HepG2 (cell line): Measurements from ENCODE around the gene KIF15. TPM values are rescaled to one million over a fixed set of nuclear protein-coding genes. Genes with fewer than 3 reads are reported as not detected.

Experiments
- AGO2 ChIP-seq: fragments of 200-400 bp; formaldehyde crosslinking; optimal IDR thresholded peaks from 2 replicates; pipeline ENCODE3; 2017; ENCODE audit warnings: mild to moderate bottlenecking, low read depth, low read length, moderate library complexity
- CENPX ChIP-seq: sonication (generic); formaldehyde crosslinking; IDR thresholded peaks from 2 replicates; pipeline ENCODE4 v1.9.0; 2021; ENCODE audit warnings: mild to moderate bottlenecking, missing genetic modification reagents, moderate library complexity
- E2F1 ChIP-seq: sonication (generic); formaldehyde crosslinking; IDR thresholded peaks from 2 replicates; pipeline ENCODE4 v1.5.0; 2020; ENCODE audit warnings: missing genetic modification reagents
- E2F2 ChIP-seq: sonication (generic); formaldehyde crosslinking; IDR thresholded peaks from 2 replicates; pipeline ENCODE4 v1.4.0; 2020; ENCODE audit warnings: missing genetic modification reagents, borderline replicate concordance
- FOXK1 ChIP-seq: sonication (generic); formaldehyde crosslinking; IDR thresholded peaks from 2 replicates; pipeline ENCODE4 v1.4.0; 2020; ENCODE audit warnings: low read depth, missing genetic modification reagents, borderline replicate concordance
- HNF1B ChIP-seq: sonication (generic); formaldehyde crosslinking; IDR thresholded peaks from 2 replicates; pipeline ENCODE4 v1.5.1; 2020; ENCODE audit warnings: mild to moderate bottlenecking, moderate library complexity, missing genetic modification reagents
- KDM4B ChIP-seq: sonication (generic); formaldehyde crosslinking; IDR thresholded peaks from 2 replicates; pipeline ENCODE4 v1.4.0; 2020; ENCODE audit warnings: missing genetic modification reagents
- KLF15 ChIP-seq: sonication (generic); formaldehyde crosslinking; IDR thresholded peaks from 2 replicates; pipeline ENCODE4 v1.8.1; 2023; ENCODE audit warnings: borderline replicate concordance, mild to moderate bottlenecking, inconsistent platforms, missing genetic modification reagents, mixed read lengths
- LCORL ChIP-seq, 2 experiments: fragments of 450-650 bp in 1 of 2; sonication (generic) in 1 of 2; formaldehyde crosslinking in 1 of 2; IDR thresholded peaks; 2 replicates each; pipeline versions ENCODE4 v1.5.0 to v1.6.1; 2017 to 2020; ENCODE audit warnings: antibody characterized with exemption in 1 of 2, missing genetic modification reagents in 1 of 2
- MIER2 ChIP-seq: IDR thresholded peaks from 2 replicates; pipeline ENCODE4 v1.6.1; 2016; ENCODE audit warnings: missing biosample characterization, missing genetic modification reagents
- RFX3 ChIP-seq: IDR thresholded peaks from 2 replicates; pipeline ENCODE4 v1.6.1; 2016; ENCODE audit warnings: missing biosample characterization, missing genetic modification reagents
- SMAD9 ChIP-seq: sonication (generic); formaldehyde crosslinking; IDR thresholded peaks from 2 replicates; pipeline ENCODE4 v1.5.1; 2020; ENCODE audit warnings: mild to moderate bottlenecking, missing genetic modification reagents
- WIZ ChIP-seq: sonication (generic); formaldehyde crosslinking; IDR thresholded peaks from 2 replicates; pipeline ENCODE4 v1.5.1; 2020; ENCODE audit warnings: mild to moderate bottlenecking, missing genetic modification reagents
- ZFP36L2 ChIP-seq: sonication (generic); formaldehyde crosslinking; IDR thresholded peaks from 2 replicates; pipeline ENCODE4 v1.4.0; 2020; ENCODE audit warnings: missing genetic modification reagents
- ZFP82 ChIP-seq: sonication (generic); formaldehyde crosslinking; IDR thresholded peaks from 2 replicates; pipeline ENCODE4 v1.5.1; 2020; ENCODE audit warnings: mild to moderate bottlenecking, missing genetic modification reagents, borderline replicate concordance
- ZNF10 ChIP-seq: sonication (generic); formaldehyde crosslinking; IDR thresholded peaks from 2 replicates; pipeline ENCODE4 v1.4.0; 2020; ENCODE audit warnings: mild to moderate bottlenecking, low read depth, missing genetic modification reagents, borderline replicate concordance
- ZNF124 ChIP-seq: sonication (generic); formaldehyde crosslinking; IDR thresholded peaks from 2 replicates; pipeline ENCODE4 v1.4.0; 2020; ENCODE audit warnings: missing genetic modification reagents
- ZNF224 ChIP-seq: sonication (generic); formaldehyde crosslinking; IDR thresholded peaks from 2 replicates; pipeline ENCODE4 v1.5.0; 2020; ENCODE audit warnings: mild to moderate bottlenecking, missing genetic modification reagents
- ZNF512B ChIP-seq: sonication (generic); formaldehyde crosslinking; IDR thresholded peaks from 2 replicates; pipeline ENCODE4 v1.5.1; 2020; ENCODE audit warnings: missing genetic modification reagents, mild to moderate bottlenecking, borderline replicate concordance
- ZXDC ChIP-seq: sonication (generic); formaldehyde crosslinking; IDR thresholded peaks from 2 replicates; pipeline ENCODE4 v1.5.0; 2020; ENCODE audit warnings: mild to moderate bottlenecking, missing genetic modification reagents
- polyA plus RNA-seq, 8 experiments: library from polyadenylated mRNA; depleted of rRNA in 3 of 8; stranded (reverse) in 7 of 8; unstranded in 1 of 8; fragments of >200 nt; fragmentation: Illumina TruSeq in 4 of 8; extraction: Trizol in 4 of 8; gene quantifications; 2 replicates each; pipeline versions ENCODE4 v1.2.1 to v1.2.3, GENCODE V29; 2011 to 2016; ENCODE audit warnings: low read depth in 4 of 8, missing spikeins in 1 of 8, mixed read lengths in 1 of 8; ENCODE audit not compliant: insufficient read depth in 1 of 8
- total RNA-seq, 5 experiments: library from RNA; depleted of rRNA; stranded (reverse); fragments of >200 nt; fragmentation: Illumina TruSeq; extraction: Trizol; gene quantifications; 2 replicates each; pipeline ENCODE4 v1.2.3, GENCODE V29; 2016; ENCODE audit warnings: low read depth in 1 of 5

Gene KIF15
- total and polyA plus RNA-seq, 2 of the 13 experiments (the other 11 are each of a cell fraction or from before 2014, with no cell fraction given) = 4.8 to 33.8 TPM

GRCh38 chr3:44729384-44729910, 32.1 kb upstream of the KIF15 start, which contains the start of gene ZNF501 (continued):
- no peak for TF ChIP-seq ZFP36L2 (CRISPR knock-in tag)
- TF ChIP-seq ZFP82 (CRISPR knock-in tag) = no peak
- TF ChIP-seq E2F2 (CRISPR knock-in tag) = no peak
- TF ChIP-seq RFX3 (CRISPR knock-in tag) = no peak
- TF ChIP-seq WIZ (CRISPR knock-in tag) = no peak
- peak; percentile 84 for TF ChIP-seq KDM4B (CRISPR knock-in tag)
- TF ChIP-seq AGO2 = peak; percentile 26
- no peak for TF ChIP-seq ZXDC (CRISPR knock-in tag)
- TF ChIP-seq ZNF124 = peak; percentile 76; the same call in 1 of the 2 replicates
- TF ChIP-seq ZNF224 = 0 out of 2 replicates have a peak, but pooled peaks have one; percentile 61
- TF ChIP-seq MIER2 = peak; percentile 85
- no peak for TF ChIP-seq LCORL (IDR thresholded peaks at IDR 0.05)
- peak; percentile 58 for TF ChIP-seq LCORL (CRISPR knock-in tag; IDR thresholded peaks at IDR 0.05)
- TF ChIP-seq FOXK1 (CRISPR knock-in tag) = peak; percentile 86; the same call in 1 of the 2 replicates
- TF ChIP-seq ZNF10 = no peak
- TF ChIP-seq CENPX (CRISPR knock-in tag) = no peak
- TF ChIP-seq HNF1B (CRISPR knock-in tag) = 0 out of 2 replicates have a peak, but pooled peaks have one; percentile 71
- peak; percentile 85; the same call in 1 of the 2 replicates for TF ChIP-seq E2F1
- TF ChIP-seq ZNF512B (CRISPR knock-in tag) = 0 out of 2 replicates have a peak, but pooled peaks have one; percentile 74
- TF ChIP-seq KLF15 (CRISPR knock-in tag) = 0 out of 2 replicates have a peak, but pooled peaks have one; percentile 75
- TF ChIP-seq SMAD9 (CRISPR knock-in tag) = peak; percentile 40; the same call in 1 of the 2 replicates
